HG03565 (cell line): Measurements from ENCODE around the gene CBX7.
"Not testable (repeated sequence)": the region's sequence is repeated elsewhere in the genome, so short reads cannot be mapped to it uniquely, and the experiment has no call there.

Experiments used
- ATAC-seq: cut with Tn5 transposase; IDR thresholded peaks from one replicate; pipeline ENCODE4 v1.9.1; 2021; ENCODE audit warnings: mild to moderate bottlenecking, moderate library complexity; ENCODE audit not compliant: unreplicated experiment

CBX7 gene

DNA sequence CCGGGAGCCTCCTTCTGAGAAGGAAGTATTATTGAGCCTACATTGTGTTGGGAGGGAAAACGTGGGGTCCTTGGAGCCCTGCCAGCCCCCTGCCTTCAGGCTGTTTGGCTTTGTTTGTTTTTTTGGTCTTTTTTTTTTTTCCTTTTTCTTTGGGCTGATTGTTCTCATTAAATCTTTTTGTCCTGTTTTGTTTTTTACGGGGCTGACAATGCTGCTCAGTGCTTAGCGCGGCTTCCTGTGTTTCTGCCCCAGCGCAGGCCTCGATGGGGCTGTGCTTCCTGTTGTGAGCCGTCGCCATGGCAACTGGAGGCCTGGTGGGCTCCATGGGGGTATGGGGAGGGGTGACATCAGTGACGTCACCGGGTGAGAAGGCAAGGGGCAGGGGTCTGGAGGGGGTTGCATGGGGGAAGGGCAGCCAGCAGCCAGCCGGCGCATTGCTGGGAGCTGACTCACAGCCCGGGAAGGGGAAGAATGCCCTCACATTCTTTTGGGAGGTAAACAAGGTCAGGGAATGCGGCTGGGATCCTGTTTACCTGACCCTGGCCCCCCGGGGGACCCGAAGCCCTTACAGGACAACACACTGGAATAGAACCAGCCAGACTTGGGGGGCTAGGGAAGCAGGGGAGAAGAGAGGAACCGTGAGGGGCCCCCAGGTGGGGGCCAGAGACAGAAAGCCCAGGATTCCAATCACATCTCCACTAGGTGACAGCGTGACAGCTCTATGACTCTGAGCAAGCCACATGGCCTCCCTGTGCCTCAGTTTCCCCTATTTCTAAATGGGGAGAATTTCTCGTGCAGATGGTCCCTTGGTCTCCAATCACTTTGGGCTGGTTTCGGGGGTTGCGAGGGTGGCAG is 22.2 kb upstream of the CBX7 start:
- ATAC-seq, result no peak

DNA sequence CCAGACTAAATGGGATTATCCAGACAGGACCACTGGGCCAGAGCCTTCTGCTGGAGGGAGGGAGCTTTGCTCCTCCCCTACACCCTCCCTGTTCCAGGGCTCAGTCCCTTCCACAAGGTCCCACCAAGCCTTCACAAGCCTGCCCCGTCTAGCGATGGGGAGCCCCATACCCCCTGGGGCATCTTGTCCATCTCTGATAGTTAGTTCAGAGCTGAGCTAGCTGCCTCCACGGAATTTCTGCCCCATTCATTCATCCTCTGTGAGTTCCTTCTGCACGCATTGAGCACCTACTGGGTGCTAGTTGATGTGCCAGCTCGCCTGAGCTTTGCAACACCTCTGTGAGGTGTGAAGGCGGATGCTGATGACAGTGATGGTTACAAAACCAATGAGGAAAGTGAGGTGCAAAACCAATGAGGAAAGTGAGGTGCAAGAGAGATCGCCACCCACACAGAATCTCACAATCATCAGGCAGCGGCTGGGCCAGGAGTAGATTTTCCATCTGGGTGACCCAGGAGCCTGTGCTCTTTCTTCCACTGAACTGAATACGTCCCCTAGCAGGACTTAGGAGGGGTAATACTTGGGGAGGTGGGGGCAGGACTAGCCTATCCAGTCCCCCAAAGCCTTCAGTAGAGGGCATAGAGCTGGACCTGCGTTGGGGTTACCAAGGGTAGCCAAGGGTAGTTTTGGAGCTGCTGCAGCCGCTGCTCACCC is 21.5 kb upstream of the CBX7 start:
- no peak for ATAC-seq

DNA sequence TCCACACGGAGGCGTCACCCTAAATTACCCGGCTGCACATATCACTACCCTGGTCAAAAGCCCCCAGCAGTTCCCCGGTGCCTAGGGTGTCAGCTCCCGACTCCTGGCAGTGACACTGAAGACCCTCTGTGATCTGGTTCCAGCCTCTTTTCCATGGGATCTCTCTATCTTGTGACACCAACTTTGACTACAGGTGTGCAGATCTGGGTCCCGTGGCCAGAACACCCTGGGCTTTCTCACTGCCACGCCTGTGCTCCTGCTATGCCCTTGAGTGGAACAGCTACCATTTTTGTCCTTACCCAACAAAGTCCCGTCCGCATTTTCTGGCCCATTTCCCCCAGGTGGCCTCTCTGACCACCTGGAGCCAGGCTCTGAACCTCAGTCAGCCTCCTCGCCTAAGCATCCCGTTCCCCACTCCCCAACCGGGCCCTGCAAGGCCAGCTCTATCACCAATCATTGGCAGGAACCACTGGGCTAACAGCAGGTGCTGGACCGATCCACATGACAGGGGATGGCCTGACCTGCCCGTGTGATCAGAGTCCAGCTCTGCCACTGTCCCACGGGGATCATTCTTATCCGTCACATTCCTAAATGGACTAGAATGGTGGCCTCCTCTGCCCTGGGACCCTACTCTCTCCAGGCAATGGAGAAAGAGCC is 20.7 kb upstream of the CBX7 start:
- ATAC-seq, result no peak

DNA sequence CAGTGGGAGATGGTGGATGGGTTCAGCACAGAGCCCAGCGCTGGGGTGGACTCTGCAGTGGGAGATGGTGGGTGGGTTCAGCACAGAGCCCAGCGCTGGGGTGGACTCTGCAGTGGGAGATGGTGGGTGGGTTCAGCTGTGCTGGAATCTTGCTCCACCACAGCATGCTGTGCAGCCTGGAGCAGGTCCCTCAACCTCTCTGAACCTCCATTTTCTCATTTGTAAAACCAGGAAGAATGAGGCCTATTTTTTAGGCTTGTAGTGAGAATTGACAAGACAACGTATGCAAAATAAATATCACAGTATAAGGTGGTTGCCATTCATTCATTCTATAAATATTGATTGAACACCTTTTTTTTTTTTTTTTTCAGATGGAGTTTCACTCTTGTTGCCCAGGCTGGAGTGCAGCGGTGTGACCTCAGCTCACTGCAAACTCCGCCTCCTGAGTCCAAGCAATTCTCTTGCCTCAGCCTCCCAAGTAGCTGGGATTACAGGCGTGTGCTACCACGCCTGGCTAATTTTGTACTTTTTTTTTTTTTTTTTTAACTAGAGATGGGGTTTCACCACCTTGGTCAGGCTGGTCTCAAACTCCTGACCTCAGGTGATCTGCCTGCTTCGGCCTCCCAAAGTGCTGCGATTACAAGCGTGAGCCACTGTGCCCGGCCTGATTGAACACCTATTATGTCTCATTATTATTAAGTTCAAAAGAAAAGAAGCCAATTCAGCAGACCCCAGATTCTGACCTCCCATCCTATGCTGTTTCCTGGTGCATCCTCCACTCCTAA is 20.0 kb upstream of the CBX7 start:
- not testable (repeated sequence) for ATAC-seq

DNA sequence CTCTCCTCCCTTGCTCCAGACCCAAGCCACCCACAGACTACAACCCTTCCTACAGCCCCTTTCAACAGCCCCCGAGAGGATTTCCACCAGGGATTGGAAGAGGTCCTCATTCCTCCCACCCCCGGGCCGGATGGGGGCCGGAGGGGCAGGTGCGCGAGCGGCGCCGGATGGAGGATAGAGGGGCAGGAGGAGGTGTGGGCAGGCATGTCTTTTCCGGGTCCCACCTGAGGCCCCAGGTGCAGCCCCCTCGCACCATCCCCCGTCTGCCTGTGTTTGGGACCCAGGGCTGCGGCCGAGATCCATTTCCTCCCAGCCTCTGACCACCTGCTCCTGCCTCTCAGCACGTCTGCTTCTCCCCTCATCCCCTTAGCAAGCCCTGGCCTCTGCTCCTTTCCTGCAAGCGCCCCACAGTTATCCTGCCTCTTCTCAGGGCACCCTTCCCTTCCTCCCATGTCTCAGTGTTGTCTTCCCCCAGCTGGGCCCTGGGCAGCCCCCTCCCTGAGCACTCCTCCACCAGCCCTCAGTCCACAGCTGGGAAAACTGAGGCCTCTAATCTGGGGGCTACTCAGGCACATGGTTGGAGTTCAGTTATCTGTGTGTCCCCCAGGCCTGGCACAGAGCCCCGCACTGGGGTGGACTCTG is 19.3 kb upstream of the CBX7 start:
- no peak for ATAC-seq

DNA sequence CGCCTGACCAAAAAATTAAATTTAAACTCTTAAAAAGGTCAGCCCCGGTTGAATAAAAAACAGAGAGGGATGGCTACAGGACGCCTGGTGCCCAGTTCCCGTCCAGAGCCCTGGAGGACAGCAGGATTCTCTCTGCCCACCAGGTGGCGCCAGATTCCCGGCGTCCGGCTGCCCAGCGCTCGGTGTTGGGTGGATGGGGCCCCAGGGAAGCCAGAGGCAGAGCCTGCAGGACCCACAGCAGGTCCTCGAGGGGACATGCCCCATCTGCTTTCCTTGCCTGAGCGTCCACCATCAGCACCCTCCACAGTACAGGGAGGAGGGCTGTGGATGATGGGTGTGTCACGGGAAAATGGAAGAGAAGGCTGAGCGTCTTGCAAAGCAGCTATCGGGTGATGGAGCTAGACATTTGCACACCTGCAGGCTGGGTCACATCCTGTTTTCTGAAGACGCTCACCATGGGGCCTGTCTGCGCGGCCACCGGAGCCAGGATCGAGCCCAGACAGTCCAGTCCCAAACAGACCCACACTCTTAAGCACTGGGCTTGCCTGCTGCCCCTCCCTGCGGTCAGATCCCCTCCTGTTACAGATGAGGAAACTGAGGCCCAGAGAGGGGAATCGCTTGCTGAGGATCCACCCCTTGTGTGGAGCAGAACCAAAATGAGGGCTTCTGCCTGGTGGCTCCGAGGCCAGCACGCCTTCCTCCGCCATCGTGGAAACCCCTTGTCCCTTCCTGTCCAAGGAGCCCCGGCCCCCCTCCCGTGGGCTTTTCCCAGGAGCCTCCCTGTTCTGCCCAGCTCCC is 18.5 kb upstream of the CBX7 start:
- ATAC-seq, result no peak

DNA sequence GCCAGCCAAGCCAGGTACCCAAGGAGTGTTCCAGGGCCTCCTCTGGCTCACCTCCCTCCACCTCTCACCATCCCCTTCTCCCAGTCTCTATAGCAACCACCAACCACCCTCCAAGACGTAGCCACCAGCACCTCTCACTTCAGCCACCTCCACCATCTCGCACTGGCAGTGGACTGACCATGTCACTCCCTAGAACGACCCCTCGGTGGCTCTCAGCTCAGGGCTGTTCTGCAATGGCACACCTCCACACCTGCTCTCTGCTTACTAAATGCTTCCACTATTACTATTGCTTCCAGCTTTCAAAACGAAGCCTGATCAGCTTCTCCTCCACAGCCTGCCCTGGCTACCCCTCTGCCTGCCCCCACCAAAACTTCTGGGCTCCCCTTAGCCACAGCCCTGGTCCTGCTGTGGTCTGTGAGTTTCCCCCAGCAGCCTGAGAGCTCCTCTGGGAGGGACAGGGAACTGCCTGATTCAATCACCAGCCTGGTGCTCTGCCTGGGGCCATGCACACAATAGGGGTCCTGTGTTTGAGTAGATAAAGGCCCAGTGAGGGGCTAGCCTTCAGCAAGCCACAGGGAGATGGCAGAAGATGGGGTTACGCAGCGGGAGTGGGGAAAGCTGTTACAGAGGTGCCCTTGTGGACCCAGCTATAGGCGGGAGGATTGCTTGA is 17.5 kb upstream of the CBX7 start:
- ATAC-seq, result no peak

DNA sequence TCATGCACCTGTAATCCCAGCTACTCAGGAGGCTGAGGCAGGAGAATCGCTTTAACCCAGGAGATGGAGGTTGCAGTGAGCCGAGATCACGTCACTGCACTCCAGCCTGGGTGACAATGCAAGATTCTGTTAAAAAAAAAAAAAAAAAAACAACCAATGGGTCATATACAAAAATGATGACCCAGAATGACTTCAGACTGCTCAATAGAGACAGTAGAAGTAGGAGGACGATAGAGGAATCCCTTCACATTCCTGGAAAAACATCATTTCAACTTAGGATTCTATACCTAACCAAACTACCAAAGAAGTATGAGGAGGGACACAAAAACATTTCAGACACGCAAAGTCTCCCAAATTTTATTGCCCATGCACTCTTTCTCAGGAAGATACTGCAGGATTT is 14.1 kb upstream of the CBX7 start:
- ATAC-seq, result no peak

DNA sequence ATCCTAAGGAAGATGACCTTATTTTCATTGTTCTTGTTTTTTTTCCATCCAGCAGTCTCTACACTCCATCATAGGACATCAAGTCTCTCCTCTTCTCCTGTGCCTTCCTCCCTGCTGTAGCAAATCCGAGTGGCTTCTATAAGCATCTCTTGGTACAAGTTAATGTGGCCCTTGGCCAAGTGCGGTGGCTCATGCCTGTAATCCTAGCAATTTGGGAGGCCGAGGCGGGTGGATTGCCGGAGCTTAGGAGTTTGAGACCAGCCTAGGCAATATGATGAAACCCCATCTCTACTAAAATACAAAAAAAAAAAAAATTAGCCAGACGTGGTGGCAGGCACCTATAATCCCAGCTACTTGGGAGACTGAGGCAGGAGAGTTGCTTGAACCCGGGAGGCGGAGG is 3.6 kb upstream of the CBX7 start:
- ATAC-seq, result not testable (repeated sequence)

DNA sequence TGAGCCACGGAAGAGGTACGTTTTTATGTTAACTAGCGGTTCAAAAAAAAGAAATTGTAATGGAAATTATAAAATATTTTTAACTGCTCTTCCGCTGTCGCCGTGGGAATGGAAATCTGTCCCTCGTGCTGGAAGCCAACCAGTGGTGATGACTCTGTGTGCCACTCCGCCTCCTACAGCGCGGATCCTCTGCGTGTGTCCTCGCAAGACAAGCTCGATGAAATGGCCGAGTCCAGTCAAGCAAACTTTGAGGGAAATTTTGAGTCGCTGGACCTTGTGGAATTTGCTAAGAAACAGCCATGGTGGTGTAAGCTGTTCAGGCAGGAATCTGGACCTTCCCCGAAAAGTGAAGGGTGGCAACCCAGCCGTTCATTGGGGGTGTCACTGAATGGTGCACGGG is 2.9 kb upstream of the CBX7 start:
- no peak for ATAC-seq

DNA sequence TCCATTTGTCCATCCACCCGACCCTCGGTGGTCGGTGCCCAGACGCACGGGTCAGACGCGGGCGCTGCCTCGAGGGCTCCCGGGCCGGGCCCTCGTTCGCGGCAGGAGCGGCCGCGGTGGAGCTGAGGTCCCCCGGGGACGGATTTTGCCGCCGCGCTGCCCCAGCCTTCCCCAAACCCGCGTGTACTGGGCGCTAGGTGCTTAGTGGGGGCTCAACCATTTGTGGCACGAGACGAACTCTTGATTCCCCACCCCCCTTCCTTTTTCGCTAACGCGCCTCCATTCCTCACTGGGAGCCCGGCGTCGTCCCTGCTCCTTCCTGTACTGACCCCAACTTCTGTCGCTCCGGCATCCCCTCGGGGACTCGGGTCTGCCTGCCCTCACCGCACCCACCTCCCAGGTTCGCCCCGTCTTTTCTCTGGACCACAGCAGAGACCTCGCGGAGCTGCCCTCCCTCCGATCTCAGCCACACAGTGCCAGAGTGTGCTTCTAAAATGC is 789 bp upstream of the CBX7 start:
- ATAC-seq, result no peak

DNA sequence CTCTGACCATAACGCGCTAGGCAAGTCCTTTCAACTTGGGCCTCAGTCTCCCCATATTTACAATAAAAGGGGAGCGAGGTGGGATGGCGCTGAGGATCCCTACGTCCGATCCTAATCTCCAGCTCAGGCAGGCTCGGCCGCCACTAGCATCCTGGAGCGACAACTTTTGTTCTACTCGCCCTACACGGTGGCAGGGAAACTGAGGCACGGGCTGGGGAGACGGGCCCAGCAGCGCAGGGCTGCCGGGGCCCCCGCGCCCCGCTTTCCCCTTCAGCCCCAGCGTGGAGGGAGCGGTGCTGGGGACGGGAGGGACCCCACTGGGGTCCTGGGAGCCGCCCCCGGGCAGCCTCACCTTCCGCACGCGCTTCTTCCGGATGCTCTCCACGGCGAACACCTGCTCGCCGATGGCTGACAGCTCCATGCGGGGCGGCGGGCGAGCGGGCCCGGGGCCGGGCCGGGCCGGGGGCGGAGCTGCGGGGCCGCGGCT is 413 bp downstream of the CBX7 start:
- no peak for ATAC-seq

DNA sequence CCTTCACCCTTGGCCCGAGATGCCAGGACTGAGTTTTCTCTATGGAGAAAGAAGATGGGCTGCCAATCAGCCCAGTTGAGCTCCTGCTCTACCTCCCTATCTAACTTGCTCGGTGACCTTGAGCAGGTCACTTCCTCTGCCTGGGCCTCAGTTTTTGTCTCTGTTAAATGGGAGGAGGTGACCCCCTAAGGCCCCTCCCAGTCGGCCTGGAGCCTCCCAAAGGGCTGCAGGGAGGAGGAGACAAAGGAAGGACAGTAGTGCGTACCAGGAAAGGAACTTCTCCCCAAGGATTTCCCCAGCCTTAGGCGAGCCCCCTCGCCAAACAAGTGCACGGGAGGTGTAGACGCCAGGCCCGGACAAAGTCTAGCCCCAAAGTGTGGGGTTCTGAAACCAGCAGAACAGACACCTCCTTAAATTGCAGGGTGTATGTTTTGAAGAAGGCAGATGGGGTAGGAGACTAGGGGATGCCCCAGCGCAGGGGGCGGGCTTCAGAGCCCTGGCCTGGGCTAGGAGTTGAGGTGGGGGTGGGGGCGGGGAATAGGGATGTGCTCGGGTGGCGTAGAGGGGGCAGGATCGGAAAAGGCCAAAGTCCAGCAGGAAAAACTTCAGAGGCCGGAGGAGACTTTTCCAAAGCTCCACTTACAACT is 1.0 kb downstream of the CBX7 start:
- no peak for ATAC-seq

DNA sequence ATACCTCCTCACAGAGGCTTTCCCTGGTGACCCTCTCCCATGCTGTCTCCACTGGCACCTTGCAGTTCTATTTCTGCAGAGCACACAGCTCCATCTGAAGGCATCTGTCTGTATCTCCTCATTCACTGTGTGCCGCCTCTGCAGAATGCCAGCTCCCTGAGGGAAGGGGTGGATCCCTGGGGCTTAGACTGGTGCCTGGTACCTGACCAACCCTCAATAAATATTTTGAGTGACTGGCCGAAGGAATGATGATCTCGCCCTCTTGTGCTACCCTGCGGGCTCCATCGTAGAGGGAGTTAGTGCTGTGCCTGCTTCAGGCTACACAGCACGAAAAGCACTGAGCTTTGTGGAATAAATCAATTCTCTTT is 1.6 kb downstream of the CBX7 start:
- ATAC-seq, result no peak

DNA sequence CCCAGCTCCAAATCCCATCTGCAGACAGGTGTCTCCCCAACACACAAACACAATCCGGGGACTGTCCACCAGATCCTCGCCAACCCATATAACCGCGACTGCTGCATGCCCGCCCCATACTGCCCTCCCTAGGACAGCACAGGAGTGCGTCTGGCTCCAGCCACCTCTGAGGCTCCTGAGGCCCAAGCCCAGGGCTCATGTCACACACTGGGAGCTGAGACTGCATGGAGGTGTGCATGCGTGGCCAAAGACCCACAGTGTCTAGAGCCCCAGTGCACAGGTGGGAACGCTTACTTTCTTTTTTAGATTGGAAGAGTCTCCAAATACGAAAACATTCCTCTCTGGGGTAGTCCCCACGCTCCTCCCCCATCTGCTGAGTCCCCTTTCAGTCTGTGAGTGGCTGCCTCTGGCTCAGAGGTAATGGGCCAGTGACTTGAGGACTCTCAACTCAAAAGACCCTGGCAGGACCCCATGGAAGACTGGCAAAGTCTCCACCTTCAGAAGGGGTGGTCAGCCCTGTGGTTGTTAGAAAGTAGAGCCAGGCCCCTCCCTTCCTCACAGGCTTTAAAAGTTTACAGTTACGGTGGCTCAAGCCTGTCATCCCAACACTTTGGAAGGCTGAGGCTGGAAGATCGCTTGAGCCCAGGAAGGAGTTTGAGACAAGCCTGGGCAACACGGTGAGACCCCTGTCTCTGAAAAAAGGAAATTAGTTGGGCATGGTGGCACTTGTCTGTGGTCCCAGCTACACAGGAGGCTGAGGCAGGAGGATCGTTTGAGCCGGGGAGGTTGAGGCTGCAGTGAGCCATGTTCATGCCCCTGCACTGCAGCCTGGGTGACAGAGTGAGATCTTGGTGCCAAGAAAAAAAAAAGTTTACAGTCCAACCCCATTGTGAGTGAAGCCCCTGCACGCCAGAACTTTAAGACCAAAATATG is 2.3 kb downstream of the CBX7 start:
- ATAC-seq, result no peak

DNA sequence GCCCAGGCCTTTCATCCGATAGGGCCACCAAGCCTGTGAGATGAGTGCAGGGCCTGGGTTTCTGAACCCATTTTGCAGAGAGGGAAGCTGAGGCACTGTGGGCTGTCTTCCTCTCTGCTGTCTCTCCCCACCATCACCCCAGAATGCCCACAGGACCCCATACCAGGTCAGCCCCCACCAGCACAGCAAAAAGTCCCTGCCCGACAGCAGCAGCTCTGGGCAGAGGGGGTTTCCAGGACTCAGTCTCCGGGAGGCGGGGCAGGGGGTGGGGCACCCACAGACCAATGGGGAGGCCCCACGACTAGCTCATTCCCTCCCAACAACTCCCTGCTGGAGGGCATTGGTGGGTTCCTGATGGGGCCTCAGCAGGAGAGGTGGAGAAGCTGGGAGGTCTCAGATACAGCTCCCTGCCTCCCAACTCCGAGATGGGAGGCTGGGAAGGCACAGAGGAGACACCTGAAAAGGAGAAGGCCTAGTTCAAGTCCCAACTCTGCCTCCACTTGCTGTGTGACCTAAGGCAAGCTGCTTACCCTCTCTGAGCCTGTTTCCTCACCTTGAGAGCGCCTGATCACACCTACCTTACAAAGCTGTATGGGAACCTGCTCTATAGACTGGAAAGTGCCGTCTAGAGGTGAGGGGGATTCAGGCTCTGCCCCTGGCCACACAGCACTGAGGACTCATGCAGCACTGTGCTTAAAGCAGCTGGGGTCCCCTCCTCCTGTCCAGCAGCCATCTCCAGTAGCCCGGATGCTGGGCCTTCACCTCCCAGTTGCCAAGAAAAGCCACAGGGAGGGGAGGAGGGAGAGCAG is 3.5 kb downstream of the CBX7 start:
- ATAC-seq, result no peak
